Chondrocyte (in vitro differentiated cells): ENCODE results near the gene SLC25A48. TPM values are rescaled to one million over a fixed set of nuclear protein-coding genes. Genes with fewer than 3 reads are reported as not detected.

Source experiments
- DNase-seq: peaks from one replicate; pipeline ENCODE4 v3.0.0; 2021; ENCODE audit warnings: mixed read lengths, low spot score
- H3K27ac Mint-ChIP-seq: one replicate; pipeline ENCODE4 v1.8.0; 2021; ENCODE audit warnings: mild to moderate bottlenecking, moderate library complexity, mixed read lengths; ENCODE audit not compliant: unreplicated experiment
- H3K27me3 Mint-ChIP-seq: 2 replicates; pipeline ENCODE4 v1.8.0; 2021; ENCODE audit warnings: low read depth, mixed read lengths
- H3K36me3 Mint-ChIP-seq: 2 replicates; pipeline ENCODE4 v1.8.0; 2021; ENCODE audit warnings: low read depth, mixed read lengths
- H3K4me1 Mint-ChIP-seq: 2 replicates; pipeline ENCODE4 v1.8.0; 2021; ENCODE audit warnings: low read depth, mild to moderate bottlenecking, mixed read lengths
- H3K4me3 Mint-ChIP-seq: one replicate; pipeline ENCODE4 v1.8.0; 2021; ENCODE audit warnings: mild to moderate bottlenecking, moderate library complexity, mixed read lengths; ENCODE audit not compliant: unreplicated experiment
- H3K9me3 Mint-ChIP-seq: 2 replicates; pipeline ENCODE4 v1.8.0; 2021; ENCODE audit warnings: low read depth, mixed read lengths
- long read RNA-seq: library from polyadenylated mRNA; stranded (forward); transcript quantifications from one replicate; pipeline ENCODE4 v2.0.0, GENCODE V29; 2021
- total RNA-seq: library from RNA; stranded (reverse); gene quantifications from 3 replicates; pipeline ENCODE4 v1.2.1, GENCODE V29; 2021
- TF ChIP-seq, protein P1 (sequence below): fragments of 200-600 bp; sonication (generic); IDR thresholded peaks from 2 replicates; pipeline ENCODE4 v1.5.0; 2021; ENCODE audit warnings: antibody characterized with exemption, mild to moderate bottlenecking, moderate library complexity

The SLC25A48 gene, protein sequence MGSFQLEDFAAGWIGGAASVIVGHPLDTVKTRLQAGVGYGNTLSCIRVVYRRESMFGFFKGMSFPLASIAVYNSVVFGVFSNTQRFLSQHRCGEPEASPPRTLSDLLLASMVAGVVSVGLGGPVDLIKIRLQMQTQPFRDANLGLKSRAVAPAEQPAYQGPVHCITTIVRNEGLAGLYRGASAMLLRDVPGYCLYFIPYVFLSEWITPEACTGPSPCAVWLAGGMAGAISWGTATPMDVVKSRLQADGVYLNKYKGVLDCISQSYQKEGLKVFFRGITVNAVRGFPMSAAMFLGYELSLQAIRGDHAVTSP
- total RNA-seq, result not detected in 3 replicates
- long read RNA-seq, result 0 reads

DNA sequence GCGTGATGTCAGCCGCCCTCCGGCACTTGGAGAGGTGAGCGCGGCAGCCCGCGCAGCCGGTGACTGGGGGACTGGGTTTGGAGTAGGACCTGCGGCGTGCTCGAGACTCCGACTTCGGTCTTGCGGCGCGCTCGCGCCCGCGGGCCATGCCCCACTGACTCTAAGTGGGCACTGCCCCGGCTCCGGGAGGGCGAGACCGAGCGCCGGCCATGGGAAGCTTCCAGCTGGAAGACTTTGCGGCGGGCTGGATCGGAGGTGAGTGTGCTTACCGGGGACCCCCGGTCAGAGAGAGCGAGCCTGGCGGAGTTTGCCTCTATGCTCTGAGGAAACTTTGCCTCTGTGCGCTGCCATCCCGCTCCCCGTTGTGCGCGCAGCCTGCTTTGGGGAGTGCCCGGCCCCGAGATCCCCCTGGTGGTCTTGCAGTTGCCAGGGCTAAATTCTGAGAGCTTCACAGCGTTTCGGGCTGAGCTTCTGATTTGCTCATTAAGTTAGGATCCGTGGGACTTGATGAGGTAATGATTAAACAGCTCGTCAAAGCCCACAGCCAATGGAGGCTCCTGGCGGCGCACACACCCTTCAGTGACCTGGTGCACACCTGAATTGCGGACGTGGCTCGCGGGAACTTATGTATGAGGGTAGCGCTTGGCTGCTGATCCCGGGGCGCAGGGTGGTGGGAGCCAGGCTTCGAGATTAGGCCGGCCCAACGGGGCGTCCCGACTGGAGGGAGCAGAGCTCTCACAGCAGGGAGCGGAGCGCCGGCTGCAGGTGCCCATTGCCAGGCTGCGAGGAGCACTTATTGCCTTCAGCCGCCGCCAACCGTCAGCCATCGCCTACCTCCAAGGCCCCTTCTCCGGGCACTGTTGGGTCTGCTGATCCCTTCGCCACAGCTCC lies at the start of gene SLC25A48:
SLC25A48 (plus strand) TSS at position 25 of the 891 bp plus-strand sequence; CDS start at position 210, 185 bp downstream.
- no peak within 1 kb of the TSS for H3K27ac Mint-ChIP-seq
- TF ChIP-seq, protein P1, sequence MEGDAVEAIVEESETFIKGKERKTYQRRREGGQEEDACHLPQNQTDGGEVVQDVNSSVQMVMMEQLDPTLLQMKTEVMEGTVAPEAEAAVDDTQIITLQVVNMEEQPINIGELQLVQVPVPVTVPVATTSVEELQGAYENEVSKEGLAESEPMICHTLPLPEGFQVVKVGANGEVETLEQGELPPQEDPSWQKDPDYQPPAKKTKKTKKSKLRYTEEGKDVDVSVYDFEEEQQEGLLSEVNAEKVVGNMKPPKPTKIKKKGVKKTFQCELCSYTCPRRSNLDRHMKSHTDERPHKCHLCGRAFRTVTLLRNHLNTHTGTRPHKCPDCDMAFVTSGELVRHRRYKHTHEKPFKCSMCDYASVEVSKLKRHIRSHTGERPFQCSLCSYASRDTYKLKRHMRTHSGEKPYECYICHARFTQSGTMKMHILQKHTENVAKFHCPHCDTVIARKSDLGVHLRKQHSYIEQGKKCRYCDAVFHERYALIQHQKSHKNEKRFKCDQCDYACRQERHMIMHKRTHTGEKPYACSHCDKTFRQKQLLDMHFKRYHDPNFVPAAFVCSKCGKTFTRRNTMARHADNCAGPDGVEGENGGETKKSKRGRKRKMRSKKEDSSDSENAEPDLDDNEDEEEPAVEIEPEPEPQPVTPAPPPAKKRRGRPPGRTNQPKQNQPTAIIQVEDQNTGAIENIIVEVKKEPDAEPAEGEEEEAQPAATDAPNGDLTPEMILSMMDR, result peak; percentile 79
- H3K4me3 Mint-ChIP-seq, result peak within 1 kb of the TSS; percentile 65
- peaks cover 76% of the 10 kb centered on the region for H3K27me3 Mint-ChIP-seq
- H3K4me1 Mint-ChIP-seq, result peaks cover 12% of the 10 kb centered on the region
- peaks cover 6% of the 10 kb centered on the region for H3K9me3 Mint-ChIP-seq
- DNase-seq, result no peak
- peaks cover 5% of the 10 kb centered on the region for H3K36me3 Mint-ChIP-seq

DNA sequence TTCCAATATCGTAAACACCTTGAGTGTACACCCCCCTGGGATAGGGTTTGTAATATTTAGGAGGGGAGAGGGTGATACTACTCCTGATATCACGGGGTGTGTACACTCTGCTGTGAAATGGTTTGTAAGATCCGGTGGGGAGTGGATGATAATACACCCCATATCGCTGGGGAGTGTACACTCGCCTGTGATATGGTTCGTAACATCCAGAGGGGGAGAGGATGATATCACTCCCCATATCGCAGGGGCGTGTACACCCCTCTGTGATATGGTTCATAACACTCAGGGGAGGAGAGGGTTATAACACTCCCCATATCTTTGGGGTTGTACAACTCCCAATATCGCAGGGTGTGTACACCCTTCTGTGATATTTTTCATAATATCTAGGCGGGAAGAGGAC lies 33.8 kb upstream of the SLC25A48 start:
- Mint-ChIP-seq H3K9me3 (no peaks in the 10 kb centered on the region), H3K4me3 (no peak overlapping the region), H3K36me3 (no peaks in the 10 kb centered on the region), H3K4me1 (no peaks in the 10 kb centered on the region), H3K27me3 (peaks cover 34% of the 10 kb centered on the region), H3K27ac (no peak overlapping the region)
- TF ChIP-seq, protein P1, result no peak
- no peak for DNase-seq

DNA sequence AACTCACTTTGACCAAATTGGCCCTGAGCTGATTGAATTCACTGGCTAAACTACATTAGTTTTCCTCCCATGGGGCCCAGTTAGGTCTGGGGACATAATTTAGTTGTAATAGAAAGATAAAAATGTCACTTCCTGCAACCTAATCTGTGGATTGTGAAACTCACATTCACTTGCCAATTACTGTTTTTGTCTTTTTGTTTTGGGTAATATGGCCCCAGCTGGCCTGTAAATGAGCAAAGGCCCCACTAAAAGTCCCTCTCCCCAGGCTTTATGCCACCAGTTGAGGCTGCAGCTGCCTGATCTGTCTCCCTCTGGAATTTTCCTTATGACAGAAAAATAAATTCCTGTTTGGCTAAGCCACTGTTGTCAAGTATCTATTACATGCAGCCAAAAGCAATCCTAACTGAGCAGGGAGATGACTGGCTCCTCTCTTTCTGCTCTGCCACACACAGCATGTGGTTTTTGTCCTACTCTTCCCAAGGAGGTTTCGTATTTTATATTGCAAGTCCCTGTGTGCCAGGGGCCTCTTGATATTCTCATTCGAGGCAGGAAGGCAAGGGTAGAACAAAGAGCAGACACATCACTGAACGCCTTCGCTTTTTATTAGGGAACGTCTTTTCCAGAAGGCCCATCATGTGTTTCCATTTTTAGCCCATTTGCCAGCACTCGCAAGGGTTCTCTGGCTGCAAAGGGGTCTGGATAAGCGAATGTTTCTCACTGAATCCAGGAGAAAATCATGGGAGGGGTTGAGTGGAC lies 24.1 kb upstream of the SLC25A48 start:
- TF ChIP-seq, protein P1, result no peak
- Mint-ChIP-seq H3K4me1 (no peaks in the 10 kb centered on the region), H3K4me3 (no peak overlapping the region), H3K27me3 (peaks cover 32% of the 10 kb centered on the region), H3K27ac (no peak overlapping the region), H3K36me3 (no peaks in the 10 kb centered on the region), H3K9me3 (no peaks in the 10 kb centered on the region)
- no peak for DNase-seq

DNA sequence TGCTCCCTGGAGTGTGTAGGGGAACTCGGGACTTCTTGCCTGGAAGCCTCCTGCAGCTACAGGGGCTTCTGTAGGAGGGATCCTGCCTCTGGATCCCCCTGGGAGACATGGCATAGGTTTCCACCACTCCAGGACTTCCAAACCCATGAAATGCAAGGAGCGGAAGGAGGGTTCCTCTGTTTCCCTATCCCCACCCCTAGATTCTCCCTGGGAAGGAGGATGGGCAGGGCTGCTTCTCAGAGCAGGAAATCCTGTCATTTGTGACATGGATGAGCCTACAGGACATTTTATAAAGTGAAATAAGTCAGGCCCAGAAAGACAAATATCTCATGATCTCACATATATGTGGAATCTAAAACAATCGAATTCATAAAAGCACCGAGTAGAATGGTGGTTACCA lies 23.5 kb upstream of the SLC25A48 start:
- no peaks in the 10 kb centered on the region for H3K4me1 Mint-ChIP-seq
- H3K36me3 Mint-ChIP-seq, result no peaks in the 10 kb centered on the region
- no peak overlapping the region for H3K4me3 Mint-ChIP-seq
- DNase-seq, result no peak
- H3K9me3 Mint-ChIP-seq, result no peaks in the 10 kb centered on the region
- TF ChIP-seq, protein P1, result no peak
- peaks cover 34% of the 10 kb centered on the region for H3K27me3 Mint-ChIP-seq
- no peak overlapping the region for H3K27ac Mint-ChIP-seq

DNA sequence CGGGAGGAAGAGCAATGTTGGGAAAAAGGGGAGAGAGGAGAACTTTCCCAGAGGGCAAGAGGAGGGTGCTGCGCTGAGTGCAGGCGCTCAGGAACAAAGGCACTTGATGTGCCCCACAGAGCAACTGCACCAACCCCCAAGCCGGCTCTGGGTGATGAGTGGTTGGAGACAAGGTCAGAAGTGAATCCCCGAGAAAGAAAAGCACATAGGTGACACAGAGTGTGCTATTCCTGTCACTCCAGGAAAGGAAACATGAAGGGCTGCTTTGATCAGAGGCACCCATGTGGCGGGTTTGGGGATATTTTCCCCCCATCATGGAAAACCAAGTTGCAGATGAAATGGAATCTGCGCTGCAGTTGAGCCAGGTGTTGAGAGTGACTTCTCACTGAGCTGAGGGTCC lies 20.7 kb upstream of the SLC25A48 start:
- no peaks in the 10 kb centered on the region for H3K4me1 Mint-ChIP-seq
- H3K9me3 Mint-ChIP-seq, result no peaks in the 10 kb centered on the region
- TF ChIP-seq, protein P1, result no peak
- DNase-seq, result no peak
- H3K4me3 Mint-ChIP-seq, result no peak overlapping the region
- H3K27me3 Mint-ChIP-seq, result peaks cover 49% of the 10 kb centered on the region
- H3K27ac Mint-ChIP-seq, result no peak overlapping the region
- H3K36me3 Mint-ChIP-seq, result no peaks in the 10 kb centered on the region
